ENCODE data around the gene FBXO8. TPM values are rescaled to one million over a fixed set of nuclear protein-coding genes. Genes with fewer than 3 reads are reported as not detected.

FBXO8 gene
- total RNA-seq, 1 donor from 2014 or later = 28.4 TPM

GRCh38 chr4:174248407-174248806, 35.1 kb downstream of the FBXO8 start:
- no peak overlapping the region for H2AFZ ChIP-seq (replicated peaks)
- no peak overlapping the region for H3K9ac ChIP-seq
- H3K4me3 Mint-ChIP-seq = no peak overlapping the region
- H3K27ac ChIP-seq = no peak overlapping the region
- H3K4me1 ChIP-seq = no peaks in the 10 kb centered on the region
- no peak for DNase-seq (ENCODE audit: low spot score)
- no peaks in the 10 kb centered on the region for H3K27me3 ChIP-seq
- no peaks in the 10 kb centered on the region for H3K9me3 ChIP-seq (ENCODE audit: low read depth)
- H3K9me3 Mint-ChIP-seq = no peaks in the 10 kb centered on the region
- H3F3A ChIP-seq (ENCODE audit: low read depth) = no peaks in the 10 kb centered on the region
- H3K27me3 Mint-ChIP-seq (ENCODE audit: insufficient read depth, low read depth) = no peaks in the 10 kb centered on the region
- TF ChIP-seq CTCF (IDR thresholded peaks at IDR 0.05) (no peak), EZH2phosphoT487 (IDR thresholded peaks at IDR 0.05) (no peak), EZH2 (IDR thresholded peaks at IDR 0.05) (no peak)
- no peak overlapping the region for H3K4me2 ChIP-seq
- H3K36me3 Mint-ChIP-seq = no peaks in the 10 kb centered on the region
- no peak overlapping the region for H3K4me3 ChIP-seq
- no peaks in the 10 kb centered on the region for H3K36me3 ChIP-seq
- no peaks in the 10 kb centered on the region for H3K4me1 Mint-ChIP-seq
- no peaks in the 10 kb centered on the region for H4K20me1 ChIP-seq (ENCODE audit: low read depth)
- no peak overlapping the region for H3K27ac Mint-ChIP-seq
- no peaks in the 10 kb centered on the region for H3K79me2 ChIP-seq (ENCODE audit: low read depth)

GRCh38 chr4:174245714-174246113, 37.8 kb downstream of the FBXO8 start:
- TF ChIP-seq CTCF (IDR thresholded peaks at IDR 0.05) (no peak), EZH2 (IDR thresholded peaks at IDR 0.05) (no peak), EZH2phosphoT487 (IDR thresholded peaks at IDR 0.05) (no peak)
- Histone ChIP-seq H3K4me2 (no peak overlapping the region), H3K79me2 (ENCODE audit: low read depth) (no peaks in the 10 kb centered on the region), H4K20me1 (ENCODE audit: low read depth) (no peaks in the 10 kb centered on the region), H3K9ac (no peak overlapping the region), H2AFZ (replicated peaks) (no peak overlapping the region), H3K9me3 (ENCODE audit: low read depth) (no peaks in the 10 kb centered on the region), H3F3A (ENCODE audit: low read depth) (no peaks in the 10 kb centered on the region), H3K4me1 (no peaks in the 10 kb centered on the region), H3K27me3 (no peaks in the 10 kb centered on the region), H3K27ac (no peak overlapping the region), H3K4me3 (no peak overlapping the region), H3K36me3 (no peaks in the 10 kb centered on the region)
- no peak for DNase-seq (ENCODE audit: low spot score)
- H3K27me3 Mint-ChIP-seq (ENCODE audit: insufficient read depth, low read depth) = no peaks in the 10 kb centered on the region
- no peaks in the 10 kb centered on the region for H3K9me3 Mint-ChIP-seq
- no peak overlapping the region for H3K4me3 Mint-ChIP-seq
- no peaks in the 10 kb centered on the region for H3K4me1 Mint-ChIP-seq
- H3K27ac Mint-ChIP-seq = no peak overlapping the region
- H3K36me3 Mint-ChIP-seq = no peaks in the 10 kb centered on the region

GRCh38 chr4:174244441-174244840, 39.0 kb downstream of the FBXO8 start:
- H3F3A ChIP-seq (ENCODE audit: low read depth) = no peaks in the 10 kb centered on the region
- no peaks in the 10 kb centered on the region for H3K9me3 ChIP-seq (ENCODE audit: low read depth)
- no peaks in the 10 kb centered on the region for H4K20me1 ChIP-seq (ENCODE audit: low read depth)
- Mint-ChIP-seq H3K27me3 (ENCODE audit: insufficient read depth, low read depth) (no peaks in the 10 kb centered on the region), H3K4me1 (no peaks in the 10 kb centered on the region), H3K9me3 (no peaks in the 10 kb centered on the region), H3K36me3 (no peaks in the 10 kb centered on the region), H3K27ac (no peak overlapping the region), H3K4me3 (no peak overlapping the region)
- no peak overlapping the region for H3K4me3 ChIP-seq
- no peak overlapping the region for H3K4me2 ChIP-seq
- no peak overlapping the region for H3K27ac ChIP-seq
- no peaks in the 10 kb centered on the region for H3K36me3 ChIP-seq
- H2AFZ ChIP-seq (replicated peaks) = no peak overlapping the region
- no peaks in the 10 kb centered on the region for H3K27me3 ChIP-seq
- DNase-seq (ENCODE audit: low spot score) = no peak
- TF ChIP-seq EZH2phosphoT487 (IDR thresholded peaks at IDR 0.05) = no peak
- TF ChIP-seq EZH2 (IDR thresholded peaks at IDR 0.05) = no peak
- no peak for TF ChIP-seq CTCF (IDR thresholded peaks at IDR 0.05)
- no peaks in the 10 kb centered on the region for H3K79me2 ChIP-seq (ENCODE audit: low read depth)
- no peak overlapping the region for H3K9ac ChIP-seq
- no peaks in the 10 kb centered on the region for H3K4me1 ChIP-seq
